Thoracic aorta (tissue), 2 donors: Measurements from ENCODE around the gene TP63. TPM values are rescaled to one million over a fixed set of nuclear protein-coding genes. Genes with fewer than 3 reads are reported as not detected.

Experiments
- ATAC-seq: fragments of 150-250 bp; one replicate; pipeline ENCODE4 v1.8.0; 2017; ENCODE audit warnings: low read depth; ENCODE audit not compliant: insufficient number of reproducible peaks, low FRiP score
- DNase-seq: peaks from one replicate; pipeline ENCODE4 v3.0.0-alpha.2; 2020; ENCODE audit warnings: low spot score
- H3K27ac ChIP-seq, 2 donors: fragments of 200-600 bp; sonication (generic); 1 replicate in 1 of 2; 2 replicates in 1 of 2; pipeline ENCODE4 v1.5.1; 2016; ENCODE audit warnings: mild to moderate bottlenecking in 2 of 2, moderate library complexity in 2 of 2
- H3K27me3 ChIP-seq: fragments of 200-600 bp; sonication (generic); replicated peaks from 2 replicates; pipeline ENCODE4 v1.6.0; 2016; ENCODE audit warnings: mild to moderate bottlenecking; ENCODE audit not compliant: insufficient read depth
- H3K36me3 ChIP-seq: fragments of 200-600 bp; sonication (generic); one replicate; pipeline ENCODE4 v1.5.1; 2016
- H3K4me1 ChIP-seq, 2 donors: fragments of 200-600 bp; sonication (generic); 1 replicate in 1 of 2; 2 replicates in 1 of 2; pipeline versions ENCODE4 v1.5.1 to v1.6.0; 2016; ENCODE audit warnings: low read depth in 2 of 2, mild to moderate bottlenecking in 1 of 2; ENCODE audit not compliant: control insufficient read depth in 1 of 2
- H3K4me3 ChIP-seq: fragments of 200-600 bp; sonication (generic); 2 replicates; pipeline ENCODE4 v1.5.1; 2016; ENCODE audit warnings: mild to moderate bottlenecking
- H3K9me3 ChIP-seq: fragments of 200-600 bp; sonication (generic); 2 replicates; pipeline ENCODE4 v1.5.1; 2016
- total RNA-seq, 2 donors: library from RNA; depleted of rRNA; stranded (reverse); fragments of >200 nt; gene quantifications; one replicate each; pipeline versions ENCODE4 v1.1.0 to v1.2.3, GENCODE V29; 2016
- TF ChIP-seq, protein P1 (sequence below): fragments of 200-600 bp; sonication (generic); IDR thresholded peaks from one replicate; pipeline ENCODE4 v1.5.1; 2019; ENCODE audit warnings: antibody characterized with exemption

The TP63 gene
- total RNA-seq, 2 donors from 2014 or later, result 0.14 to 0.42 TPM

DNA sequence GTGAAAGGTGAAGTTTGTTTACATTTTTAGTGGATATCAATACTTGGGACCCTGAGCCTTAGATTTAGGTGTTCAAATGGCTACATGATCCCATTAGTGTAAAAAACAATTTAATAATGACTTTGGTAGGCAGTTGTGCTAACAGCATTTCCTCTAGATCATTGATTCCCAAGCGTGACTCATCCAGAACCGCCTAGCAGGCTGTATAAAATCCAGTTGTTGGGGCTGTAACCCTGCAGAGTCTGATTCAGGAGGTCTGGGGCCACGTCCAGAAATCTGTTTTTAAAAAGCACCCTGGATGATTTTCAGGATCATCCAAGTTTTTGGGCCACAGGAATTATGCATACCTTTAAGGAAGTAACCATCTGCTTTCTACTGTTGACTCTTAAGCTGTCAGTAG lies 156.4 kb downstream of the TP63 start:
- Histone ChIP-seq H3K27ac (no peak overlapping the region), H3K9me3 (no peaks in the 10 kb centered on the region), H3K4me3 (no peak overlapping the region), H3K36me3 (no peaks in the 10 kb centered on the region), H3K4me1 (no peaks in the 10 kb centered on the region), H3K27me3 (no peaks in the 10 kb centered on the region)
- DNase-seq, result no peak
- no peak for ATAC-seq
- TF ChIP-seq, protein P1, sequence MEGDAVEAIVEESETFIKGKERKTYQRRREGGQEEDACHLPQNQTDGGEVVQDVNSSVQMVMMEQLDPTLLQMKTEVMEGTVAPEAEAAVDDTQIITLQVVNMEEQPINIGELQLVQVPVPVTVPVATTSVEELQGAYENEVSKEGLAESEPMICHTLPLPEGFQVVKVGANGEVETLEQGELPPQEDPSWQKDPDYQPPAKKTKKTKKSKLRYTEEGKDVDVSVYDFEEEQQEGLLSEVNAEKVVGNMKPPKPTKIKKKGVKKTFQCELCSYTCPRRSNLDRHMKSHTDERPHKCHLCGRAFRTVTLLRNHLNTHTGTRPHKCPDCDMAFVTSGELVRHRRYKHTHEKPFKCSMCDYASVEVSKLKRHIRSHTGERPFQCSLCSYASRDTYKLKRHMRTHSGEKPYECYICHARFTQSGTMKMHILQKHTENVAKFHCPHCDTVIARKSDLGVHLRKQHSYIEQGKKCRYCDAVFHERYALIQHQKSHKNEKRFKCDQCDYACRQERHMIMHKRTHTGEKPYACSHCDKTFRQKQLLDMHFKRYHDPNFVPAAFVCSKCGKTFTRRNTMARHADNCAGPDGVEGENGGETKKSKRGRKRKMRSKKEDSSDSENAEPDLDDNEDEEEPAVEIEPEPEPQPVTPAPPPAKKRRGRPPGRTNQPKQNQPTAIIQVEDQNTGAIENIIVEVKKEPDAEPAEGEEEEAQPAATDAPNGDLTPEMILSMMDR, result no peak

DNA sequence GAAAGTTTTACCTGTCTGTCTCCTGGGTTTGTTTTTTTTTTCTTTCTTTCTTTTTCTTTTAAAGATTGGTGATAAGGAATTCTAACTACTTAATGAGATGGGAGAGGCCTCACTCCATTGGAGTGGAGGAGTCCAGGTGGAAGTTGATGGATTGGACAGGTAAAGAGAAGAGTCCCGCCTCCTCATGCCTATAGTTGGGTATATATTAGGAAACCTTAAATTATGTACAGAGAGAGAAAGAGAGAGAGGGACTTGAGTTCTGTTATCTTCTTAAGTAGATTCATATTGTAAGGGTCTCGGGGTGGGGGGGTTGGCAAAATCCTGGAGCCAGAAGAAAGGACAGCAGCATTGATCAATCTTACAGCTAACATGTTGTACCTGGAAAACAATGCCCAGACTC lies 158.2 kb downstream of the TP63 start:
- Histone ChIP-seq H3K27ac (no peak overlapping the region), H3K27me3 (no peaks in the 10 kb centered on the region), H3K36me3 (no peaks in the 10 kb centered on the region), H3K4me3 (no peak overlapping the region), H3K4me1 (no peaks in the 10 kb centered on the region), H3K9me3 (no peaks in the 10 kb centered on the region)
- no peak for ATAC-seq
- TF ChIP-seq, protein P1, result no peak
- DNase-seq, result no peak

DNA sequence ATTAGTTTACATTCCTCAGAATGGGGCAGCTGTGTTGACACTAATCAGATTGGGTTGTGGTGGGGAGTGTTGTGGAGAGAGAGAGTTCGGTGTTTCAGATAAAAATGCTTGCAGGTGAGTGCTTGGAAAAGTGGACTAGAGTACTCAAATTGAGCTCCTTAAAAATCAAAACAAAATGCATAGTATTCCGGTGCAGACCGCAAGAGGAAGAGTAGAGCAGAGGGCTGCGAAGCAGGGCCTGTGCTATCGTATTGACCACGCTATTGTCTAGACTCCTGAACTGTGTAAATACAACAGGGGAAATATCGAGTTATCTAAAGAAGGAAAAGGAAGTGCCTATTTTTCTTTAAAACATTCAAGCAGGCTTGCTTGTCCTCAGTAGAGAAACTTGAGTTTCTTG lies 159.5 kb downstream of the TP63 start:
- Histone ChIP-seq H3K27me3 (no peaks in the 10 kb centered on the region), H3K4me3 (no peak overlapping the region), H3K4me1 (no peaks in the 10 kb centered on the region), H3K9me3 (no peaks in the 10 kb centered on the region), H3K27ac (no peak overlapping the region), H3K36me3 (no peaks in the 10 kb centered on the region)
- TF ChIP-seq, protein P1, result no peak
- DNase-seq (no peak), ATAC-seq (no peak)

DNA sequence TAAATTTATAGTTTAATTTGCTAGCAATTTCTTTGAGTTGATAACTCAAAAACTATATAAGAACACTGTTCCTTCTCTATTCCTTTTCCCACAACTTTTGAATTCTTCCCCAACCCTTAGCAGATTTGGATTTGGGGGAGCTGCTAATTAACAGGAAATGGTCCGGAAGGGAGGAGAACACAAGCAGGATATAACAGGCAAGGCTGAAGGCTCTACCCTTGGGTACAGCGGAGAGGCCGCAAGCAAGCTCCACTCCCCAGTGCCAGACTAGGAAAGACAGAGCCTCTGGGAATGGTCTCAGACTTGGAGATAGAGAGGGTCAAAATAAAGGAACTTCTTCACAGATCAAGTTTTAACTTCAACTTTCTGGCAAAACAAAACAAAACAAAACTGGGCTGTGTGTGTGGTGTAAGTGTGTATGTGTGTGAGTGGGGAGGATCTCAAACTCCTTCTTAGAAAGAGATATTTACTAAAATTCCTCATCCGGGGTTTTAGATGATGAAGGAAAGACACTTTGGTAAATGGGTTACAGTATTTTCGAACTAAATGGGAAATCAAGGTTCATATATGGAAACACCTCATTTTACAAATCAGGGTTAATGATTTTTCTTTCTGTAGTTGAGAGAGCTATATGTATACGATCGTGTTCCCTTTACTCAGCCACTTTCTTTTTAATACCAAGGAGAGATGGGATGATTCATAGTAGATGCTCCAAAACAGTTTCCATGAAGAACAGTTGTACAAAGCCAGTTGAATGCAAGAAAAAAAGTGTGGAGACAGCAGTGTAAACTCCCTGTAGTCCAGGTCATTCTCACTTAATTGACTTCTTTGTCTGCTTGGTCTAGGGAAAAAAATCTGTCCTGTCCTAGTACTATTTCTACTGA lies 161.1 kb downstream of the TP63 start:
- ATAC-seq (no peak), DNase-seq (no peak)
- TF ChIP-seq, protein P1, result no peak
- Histone ChIP-seq H3K4me3 (no peak overlapping the region), H3K9me3 (no peaks in the 10 kb centered on the region), H3K4me1 (no peaks in the 10 kb centered on the region), H3K27me3 (no peaks in the 10 kb centered on the region), H3K27ac (no peak overlapping the region), H3K36me3 (no peaks in the 10 kb centered on the region)

DNA sequence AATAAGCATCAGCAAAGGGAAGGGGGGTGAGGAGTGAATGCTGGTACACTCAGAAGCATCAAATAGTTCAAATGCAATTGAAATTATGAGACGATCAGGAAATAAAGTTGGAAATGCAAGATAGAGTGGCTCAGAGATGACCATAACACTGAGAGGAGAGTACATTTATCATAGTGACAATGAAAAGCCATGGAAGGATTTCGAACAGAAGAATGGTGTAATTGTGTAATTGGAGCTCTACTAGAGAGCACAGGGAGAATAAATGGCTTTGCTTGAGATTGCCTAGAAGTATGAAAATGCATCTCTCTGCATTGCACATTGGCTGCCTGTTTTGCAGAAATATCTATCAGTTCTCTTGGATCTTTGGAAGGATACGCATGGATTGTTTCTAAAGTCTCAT lies 163.3 kb downstream of the TP63 start:
- Histone ChIP-seq H3K27me3 (no peaks in the 10 kb centered on the region), H3K9me3 (no peaks in the 10 kb centered on the region), H3K27ac (no peak overlapping the region), H3K36me3 (no peaks in the 10 kb centered on the region), H3K4me3 (no peak overlapping the region), H3K4me1 (no peaks in the 10 kb centered on the region)
- TF ChIP-seq, protein P1, result no peak
- DNase-seq (no peak), ATAC-seq (no peak)
